Left hindlimb (tissue), 1 donor: Measurements from ENCODE around the gene TSPAN5.

Source experiments
- DNase-seq: peaks from one replicate; pipeline ENCODE4 v3.0.0-alpha.2; 2018

TSPAN5 gene

DNA sequence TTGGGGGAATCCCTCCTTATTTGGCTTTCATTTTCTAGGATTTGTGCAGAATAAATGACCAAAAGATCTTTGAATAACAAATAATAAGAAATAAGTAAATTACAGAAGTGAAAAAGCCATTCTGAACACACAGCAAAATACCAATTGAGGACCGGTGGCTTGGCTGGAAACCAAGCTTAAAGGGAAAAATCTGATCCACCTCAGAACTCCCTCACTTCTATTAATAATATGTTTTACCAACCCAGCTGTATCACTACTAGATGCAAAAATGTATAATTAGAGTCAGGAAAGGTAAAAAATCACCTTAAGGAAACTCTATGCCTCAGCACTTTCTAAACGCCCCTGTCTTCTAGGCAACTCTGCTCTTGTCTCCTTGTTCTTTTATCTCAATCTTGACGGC, 77.3 kb downstream of the TSPAN5 start:
- DNase-seq = no peak

DNA sequence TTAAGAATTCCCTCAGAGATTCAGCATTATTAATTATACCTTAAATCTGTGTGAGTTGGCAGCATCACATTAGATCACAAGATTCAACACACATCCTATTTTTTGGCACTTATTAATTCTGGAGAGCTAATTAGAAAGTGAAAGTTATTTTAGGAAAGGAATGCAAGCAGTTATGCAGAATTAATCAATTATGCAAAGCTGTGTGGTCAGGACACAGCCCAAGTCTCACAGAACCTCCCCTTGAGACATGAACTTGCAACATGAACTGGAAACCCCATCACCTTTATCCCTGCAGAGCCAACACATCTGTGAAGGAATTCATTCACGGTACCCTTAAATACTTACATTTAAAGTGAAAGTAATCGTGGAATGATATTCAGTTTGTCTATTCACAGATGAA, 80.5 kb downstream of the TSPAN5 start:
- DNase-seq = no peak

DNA sequence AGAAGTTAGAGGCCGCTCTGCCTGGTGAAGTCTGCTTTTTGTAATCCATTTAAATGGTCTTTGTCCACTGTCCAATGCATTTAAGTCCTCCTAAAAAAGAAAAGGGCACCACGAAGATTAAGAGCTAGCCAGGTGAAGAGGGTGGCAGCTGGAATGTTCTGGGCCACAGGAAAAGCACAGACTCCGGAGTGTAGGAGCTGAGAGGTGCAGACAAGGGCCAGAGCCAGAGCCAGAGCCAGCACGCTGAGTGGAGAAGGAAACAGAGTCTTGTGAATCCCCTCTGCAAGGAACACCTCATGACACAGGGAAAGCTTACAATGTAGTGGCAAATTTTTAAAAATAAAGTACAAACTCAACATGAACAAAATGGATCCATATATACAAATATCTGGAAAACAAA, 83.6 kb downstream of the TSPAN5 start:
- DNase-seq = no peak

DNA sequence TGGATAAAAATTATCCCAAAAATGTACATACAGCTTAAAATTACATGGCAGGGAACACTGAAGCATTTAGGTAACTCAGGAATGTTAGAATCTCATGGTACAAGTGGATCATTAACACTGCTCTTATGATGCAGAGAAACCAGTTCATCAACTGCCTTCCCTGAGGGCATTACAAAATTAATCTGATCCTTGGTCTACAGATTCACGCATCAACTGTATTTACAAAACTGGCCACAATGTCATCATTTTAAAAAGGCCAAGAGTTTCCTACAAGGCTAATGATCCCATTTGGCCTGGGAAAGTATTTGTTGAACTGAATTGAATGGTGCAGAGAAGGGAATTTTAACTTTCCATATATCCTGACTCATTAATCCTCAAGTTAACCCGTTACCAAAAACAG, 84.6 kb downstream of the TSPAN5 start:
- DNase-seq = no peak

DNA sequence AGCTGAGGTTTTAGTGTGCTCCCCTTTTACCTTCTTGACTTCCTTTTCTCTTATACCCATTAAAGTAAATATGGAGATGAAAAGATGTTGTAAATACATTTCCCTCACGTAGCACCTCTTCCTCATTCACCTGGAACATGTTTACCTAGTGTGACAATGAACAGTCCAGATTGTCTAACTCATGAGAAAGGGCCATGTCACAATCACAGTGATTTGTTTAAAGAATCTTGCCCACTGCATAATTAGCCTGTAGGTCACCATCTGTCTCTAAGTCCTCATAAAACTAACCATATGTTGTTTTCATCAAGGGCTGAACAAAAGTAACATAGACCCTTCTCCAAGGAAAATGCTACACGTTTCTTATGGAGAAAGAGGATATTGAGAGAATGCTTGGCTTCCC, 85.7 kb downstream of the TSPAN5 start:
- DNase-seq = no peak

DNA sequence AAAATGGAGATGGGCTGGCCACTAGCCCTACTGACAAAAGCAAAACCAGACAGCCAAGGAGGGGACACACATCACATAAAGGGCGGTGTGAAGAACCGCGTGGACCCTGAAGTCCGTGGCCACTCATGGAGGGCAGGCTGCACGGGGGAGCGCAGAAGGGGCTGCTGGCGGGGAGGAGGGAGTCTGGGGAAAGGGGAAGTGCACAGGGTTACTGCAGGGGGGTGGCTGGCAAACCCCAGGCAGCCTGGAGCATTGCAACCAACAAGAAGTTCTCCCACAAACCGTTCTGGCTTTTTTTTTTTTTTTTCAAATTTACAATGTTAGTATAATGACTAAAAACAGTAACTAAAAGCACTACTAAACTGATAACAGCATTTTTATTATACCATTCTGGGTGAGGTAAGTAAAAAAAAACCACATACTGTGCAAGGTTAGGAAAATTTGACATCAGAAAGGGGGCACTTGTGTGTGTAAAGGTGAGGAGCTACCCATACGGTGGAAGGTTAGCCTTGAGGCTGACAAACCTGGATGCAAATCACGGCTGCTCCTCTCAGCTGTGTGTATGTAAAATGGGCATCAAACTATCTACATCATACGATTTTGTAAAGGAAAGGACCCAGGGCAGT, 87.1 kb downstream of the TSPAN5 start:
- no peak for DNase-seq

DNA sequence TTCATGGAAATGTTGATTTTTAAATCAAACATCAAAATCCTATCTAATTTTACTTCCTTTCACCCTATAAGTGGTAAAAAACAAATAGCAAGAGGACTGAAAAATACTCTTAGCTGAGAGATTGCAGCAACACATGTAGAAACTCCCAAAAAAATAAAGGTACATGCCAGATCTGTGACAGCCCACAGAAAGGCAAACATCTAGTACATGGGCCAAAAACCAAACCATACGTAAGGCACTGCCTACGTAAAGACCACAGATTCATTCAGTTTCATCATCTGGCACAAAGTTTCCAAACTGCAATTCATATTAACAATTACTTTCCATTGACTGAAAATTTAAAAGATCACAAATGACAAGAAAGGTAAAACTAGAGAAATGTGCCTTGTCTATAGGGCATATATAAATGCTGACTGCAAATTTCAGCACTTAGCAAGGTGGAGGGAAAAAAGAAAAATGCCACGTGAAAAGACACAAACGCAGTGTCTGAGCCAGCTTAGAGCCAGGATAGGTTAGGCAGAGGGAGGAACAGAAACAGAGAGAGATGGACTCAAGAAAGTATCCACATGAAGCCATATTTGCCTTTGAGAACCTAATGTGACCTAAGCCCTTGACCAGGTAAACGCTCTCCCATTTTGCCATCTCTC, 88.1 kb downstream of the TSPAN5 start:
- DNase-seq = no peak

DNA sequence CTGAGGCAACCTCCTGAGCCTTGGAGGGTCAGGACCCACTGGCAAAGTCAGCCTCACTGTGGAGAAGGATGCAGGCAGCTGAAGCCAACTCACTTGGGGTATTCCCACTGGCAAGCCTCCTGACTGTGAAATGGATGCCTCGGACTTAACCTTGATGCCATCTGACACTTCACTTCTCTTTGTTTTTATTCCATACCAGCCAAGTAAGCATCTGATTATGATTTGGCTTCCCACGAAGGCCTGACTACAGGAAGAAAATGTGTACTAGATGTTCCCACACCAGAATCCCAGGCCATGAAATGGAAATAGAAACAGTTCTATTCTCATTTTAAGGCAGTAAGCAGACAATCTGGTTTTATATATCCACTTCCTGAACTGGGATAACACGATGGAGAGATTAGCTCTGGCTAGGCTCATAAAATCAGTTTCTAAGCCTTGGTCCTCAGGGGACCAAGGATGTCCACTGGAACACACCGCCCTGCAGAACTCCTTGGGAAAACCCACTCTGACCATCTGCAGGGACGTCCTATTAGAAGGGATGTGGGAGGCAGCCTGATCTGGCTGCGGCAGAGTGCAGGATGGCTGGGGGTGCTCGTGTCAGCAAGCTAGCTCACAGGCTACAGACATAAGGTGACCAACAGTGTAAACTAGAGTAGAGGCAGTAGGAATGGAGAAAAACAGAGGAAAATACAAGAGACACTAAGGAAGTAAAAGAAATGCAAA, 89.3 kb downstream of the TSPAN5 start:
- no peak for DNase-seq

DNA sequence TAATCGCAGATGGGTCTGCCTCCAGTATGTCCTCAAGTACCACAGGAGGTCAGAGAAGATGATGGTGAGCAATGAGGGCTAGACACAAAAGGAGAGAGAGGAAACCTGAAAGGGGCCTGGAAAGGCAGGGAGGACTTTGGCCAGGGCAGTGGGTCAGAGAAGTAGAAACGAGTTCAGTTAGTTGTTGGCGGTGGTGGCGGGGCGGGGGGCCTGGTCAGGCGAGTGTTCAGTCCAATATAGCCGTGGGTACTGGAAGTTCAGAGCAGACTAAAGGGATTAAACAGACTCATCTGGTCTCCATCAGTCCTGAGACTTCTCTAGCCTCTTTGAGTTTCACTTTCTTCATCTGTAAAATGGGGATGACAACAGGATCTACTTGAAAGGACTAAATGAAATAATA, 90.8 kb downstream of the TSPAN5 start:
- DNase-seq = no peak

DNA sequence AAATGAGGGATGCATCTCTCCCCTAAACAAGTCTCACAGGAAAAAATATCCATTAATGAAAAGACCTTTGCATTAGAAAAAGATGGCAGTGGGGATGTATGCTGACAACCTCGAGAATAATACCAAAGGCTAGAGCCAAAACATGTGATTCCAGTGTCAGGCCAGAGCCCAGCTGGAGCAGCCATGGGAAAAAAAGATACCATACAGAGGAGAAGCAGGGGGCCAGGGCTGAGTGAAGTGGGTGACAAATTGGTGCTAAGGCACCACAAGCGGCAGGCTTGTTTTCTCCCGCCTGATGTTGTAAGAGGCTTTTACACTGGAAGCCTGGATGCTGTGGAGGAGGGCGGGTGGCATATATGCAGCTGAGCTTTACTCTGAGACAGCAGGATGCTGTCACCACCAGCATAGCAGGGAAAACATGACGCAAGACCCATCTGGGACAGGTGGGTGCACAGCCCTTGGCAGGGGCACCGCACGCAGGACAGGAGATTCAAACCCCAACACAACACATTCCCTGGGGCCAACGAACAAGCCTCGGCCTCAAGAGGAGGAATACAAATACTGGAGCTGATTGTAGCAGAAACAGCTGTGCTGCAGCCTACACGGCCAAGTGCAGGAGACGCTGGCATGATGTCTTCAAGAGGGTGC, 91.9 kb downstream of the TSPAN5 start:
- no peak for DNase-seq

DNA sequence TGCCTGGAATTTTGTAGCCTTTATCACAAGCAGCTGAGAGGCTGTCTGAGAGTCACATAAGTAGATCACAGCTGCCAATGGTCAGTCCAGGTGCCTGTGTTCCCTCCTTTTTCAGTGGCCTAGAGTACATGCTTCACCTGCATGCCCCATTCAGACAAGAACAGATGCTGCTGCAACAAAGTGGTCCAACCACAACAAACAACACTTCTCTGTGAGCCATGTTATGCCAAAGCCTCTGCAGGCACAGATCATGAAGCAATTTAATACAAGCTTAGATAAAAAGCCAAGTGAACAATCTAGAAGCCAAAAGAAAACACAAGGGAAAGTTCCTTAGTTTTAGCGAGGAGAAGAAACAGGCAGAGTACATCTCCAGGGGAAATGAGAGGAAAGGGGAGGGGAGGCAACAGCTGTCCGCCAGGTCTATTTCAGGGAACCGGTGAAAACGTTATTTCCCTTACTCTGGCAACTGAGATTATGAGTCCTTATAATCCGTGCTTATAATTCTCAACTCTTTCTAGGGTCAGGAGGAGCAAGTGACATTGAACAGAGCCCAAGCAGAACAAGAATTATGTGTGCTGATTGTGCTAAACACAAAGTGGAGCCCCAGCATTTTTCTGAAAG, 92.6 kb downstream of the TSPAN5 start:
- no peak for DNase-seq

DNA sequence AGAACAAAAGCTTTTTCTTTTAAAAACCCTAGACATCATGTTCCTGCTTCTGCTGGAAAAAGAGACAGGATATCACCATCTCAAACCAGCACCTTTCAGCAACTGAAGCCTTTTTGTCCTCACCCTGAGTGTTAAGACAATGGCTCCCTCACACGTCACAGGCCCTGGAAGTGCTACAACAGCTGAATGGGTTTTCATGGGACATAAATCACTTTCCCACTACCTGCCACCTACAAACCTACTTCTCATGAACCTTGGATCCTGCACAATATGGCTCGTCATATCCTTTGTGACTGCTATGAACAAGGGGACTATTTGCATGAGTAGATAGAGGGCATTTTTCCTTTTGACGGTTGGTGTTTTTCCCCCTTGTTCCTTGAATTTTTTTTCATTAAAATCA, 93.6 kb downstream of the TSPAN5 start:
- DNase-seq = no peak

DNA sequence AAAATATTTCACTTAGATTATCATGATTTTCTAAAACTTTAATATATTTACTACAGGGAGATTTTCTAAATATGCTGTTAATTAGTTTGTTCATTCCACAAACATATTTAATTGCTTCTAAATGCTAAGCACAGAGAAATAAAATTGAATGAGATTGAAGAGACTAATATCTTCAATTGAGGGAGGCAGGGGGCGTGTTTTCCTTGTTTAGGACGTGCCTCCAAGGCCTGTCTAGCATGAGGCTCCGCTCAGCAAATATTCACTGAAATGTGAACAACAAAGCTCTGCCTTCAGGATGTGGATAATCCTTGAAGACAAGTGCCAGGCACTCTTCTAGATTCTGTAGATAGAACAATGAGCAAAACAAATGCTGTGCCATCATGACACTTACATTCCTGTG, 98.1 kb downstream of the TSPAN5 start:
- DNase-seq = no peak

DNA sequence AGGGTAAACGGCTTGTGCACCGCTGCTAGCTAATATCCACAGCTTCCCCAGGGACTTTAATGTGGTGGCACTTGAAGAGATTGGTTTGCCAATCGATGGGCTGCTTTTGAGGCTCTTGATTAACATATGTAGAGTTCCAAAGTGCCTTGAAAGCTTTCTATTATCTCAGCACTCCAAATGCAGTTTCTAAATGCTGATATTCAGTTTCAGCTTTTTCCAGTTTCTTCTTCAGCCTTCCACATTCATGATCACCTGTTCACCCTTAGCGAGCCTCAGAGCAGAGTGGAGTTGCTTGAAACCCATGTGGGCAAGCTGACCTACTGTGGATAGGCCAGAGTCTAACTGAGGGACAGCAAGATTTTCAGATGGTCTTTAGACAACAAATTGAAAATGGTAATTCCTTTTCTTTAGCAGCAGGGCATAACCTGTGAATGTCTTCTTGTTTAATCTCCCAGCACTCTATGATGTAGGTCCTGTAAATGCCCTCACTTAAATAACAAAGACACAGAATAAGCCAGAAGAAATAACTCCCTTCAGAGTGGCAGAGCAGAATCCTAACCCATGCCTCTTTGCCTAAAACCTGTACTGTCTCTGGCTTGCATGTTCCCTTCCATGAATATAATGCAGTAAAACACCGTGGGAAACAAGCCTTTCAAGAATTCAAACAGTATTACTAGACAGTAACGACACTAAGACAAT, 99.8 kb downstream of the TSPAN5 start:
- no peak for DNase-seq

DNA sequence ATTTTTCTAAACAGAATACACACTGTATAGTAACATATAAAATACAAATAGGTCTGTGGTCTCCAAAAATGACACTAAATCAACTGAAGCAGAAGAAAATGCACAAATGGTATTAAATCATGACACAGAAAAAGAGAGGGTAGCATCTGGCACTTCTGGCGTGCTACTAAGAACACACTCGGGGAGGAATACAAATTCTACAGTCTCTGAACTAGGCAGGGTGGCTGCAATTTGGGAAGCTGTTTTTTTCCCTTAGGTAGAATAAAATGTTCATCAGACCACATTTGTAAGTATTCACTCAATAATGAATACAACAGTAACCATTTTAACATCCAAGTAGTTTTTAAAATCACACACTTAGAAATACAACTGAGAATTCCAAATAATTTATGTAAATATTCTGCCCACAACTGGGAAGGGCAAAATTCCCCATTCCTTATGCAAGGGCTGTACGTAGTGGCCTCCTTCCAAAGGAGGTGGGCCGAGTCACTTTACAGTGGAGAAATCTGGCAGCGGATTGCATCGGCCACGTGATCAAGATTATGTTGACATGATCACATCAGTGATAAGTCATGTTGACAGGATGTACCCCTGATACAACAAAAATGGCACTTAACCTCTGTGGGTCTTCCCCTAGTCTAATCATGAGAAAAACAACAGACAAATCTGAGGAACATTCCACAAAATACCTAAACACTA, 101.1 kb downstream of the TSPAN5 start:
- no peak for DNase-seq

DNA sequence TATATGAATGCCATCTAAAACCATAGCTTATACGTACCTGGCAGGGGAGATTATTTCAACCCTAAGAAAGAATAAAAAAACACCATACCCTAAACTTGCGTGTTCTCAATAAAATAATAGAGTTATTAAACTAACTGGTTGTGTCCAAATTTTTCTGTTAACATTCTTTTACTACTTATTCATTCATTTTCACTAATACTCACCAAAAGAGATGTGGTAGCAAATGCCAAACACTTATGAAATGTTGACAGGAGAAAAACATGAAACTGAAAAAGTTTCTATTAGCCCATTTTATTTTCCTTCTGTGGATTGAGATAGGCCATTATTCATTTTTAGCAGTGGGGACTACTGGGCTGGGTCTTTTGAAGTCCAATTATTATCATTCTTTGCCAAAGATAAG, 102.0 kb downstream of the TSPAN5 start:
- DNase-seq = no peak

DNA sequence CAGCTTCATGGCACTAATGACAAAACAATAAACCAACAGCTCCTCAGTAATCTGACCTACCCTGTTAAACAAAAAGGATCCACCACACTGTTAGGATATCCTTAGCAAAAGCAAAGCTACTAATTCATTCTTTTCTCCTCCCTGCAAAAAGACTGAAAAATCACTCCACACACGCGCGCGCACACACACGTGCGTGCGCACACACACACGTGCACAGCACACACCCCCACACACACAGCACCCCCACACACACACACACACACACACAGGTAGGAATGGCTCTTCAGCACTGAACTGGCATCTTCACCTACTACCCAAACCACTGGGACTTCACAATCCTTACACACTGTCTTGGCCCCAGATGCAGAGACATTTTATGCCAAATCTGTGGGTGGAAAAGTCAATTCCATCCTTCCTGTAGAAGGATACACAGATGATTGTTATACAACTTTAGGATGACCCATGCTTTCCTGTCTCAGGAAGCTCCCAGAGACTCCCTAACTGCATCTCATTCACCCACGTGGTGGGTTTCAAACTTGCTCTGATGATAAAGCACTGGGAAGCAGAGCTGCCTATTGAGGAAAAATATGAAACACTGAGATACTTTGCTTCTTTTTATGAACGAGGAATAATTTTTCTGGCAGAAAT, 102.5 kb downstream of the TSPAN5 start:
- no peak for DNase-seq

DNA sequence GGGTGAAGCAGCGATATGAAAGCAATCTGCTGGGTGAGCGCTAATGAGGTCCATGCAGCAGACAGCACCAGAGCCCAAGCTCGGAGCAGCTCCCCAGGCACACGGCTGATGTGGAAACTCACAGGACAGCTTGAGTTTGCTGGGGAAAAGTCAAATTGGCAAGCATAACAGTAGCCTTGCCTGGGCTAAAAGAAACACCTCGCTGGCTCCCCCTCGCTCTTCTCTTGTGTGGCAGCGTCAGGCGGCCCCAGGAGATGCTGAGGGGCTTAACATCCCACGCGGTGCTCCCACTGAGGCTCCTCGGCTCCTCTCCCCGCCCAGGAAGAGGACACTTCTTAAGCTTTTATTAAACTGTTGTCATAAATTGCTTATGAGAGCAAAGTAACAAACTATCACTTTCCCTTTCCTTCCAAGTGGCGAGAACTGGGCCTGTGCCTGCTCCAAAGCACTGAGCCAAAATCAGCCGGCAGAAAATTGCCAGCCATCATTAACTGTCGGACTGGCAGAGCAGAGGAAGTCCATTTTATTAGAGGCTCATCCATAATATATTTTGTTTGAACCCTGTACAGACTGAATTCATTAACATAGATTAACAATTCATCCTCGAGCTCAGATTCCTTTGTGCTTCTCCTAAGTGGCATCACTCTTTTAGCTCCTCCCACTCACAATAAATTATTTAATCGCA, 111.4 kb downstream of the TSPAN5 start:
- peak; percentile 60 for DNase-seq

DNA sequence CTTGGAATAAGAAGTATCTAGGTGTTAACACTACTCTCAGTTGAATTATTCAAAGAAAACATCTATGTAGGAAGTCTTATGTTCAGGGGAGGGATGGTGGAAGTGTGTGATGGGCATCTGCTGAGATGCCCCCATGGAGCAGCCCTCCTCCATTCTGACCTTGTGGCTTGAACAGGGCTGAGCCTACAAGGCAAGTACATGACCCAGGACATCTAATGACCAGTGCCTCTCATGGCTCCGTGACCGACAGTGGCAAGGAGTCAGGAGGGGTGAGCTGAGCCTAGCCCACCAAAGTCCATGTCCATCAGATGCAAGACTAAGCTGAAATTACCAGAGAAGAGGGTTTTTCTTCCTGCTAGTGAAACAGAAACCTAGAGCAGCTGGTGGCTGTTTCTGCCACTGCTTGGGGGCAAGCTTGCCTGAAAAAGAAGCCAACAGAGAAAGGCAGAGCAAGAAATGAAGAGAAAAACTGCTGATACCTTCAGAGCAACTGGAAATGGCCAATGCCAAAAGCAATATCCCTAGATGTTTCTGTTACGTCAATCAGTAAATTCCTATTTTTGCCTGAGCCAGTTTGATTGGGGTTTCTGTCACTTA, 113.5 kb downstream of the TSPAN5 start:
- no peak for DNase-seq

DNA sequence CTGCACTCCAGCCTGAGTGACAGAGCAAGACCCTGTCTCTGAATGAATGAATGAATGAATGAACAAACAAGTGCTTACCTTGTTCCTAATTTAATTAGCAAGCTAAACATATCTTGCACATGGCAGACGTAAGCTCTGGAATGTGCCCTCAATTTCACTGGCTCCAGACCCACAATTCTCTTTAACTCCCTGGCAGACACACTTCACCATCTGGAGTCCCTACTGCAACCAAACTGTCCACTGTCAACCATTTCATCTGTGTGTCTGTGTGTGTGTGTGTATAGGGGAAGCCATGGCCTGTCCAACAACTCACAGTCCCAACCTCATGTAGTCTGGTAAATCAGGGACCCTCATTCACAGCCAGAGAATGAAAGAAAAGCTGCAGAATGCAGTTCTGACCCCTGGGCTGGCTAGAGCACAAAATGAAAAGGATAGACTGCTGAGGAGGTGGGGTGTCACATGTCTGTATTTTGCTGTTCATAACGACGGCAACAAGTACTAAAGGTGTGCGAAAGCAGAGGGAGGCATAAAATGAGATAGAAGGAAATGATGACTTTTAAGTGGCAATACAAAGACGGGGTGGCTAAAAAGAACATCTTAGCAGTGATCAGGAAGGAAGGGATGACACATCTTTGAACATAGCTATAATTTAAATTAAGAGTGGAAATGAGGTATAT, 114.1 kb downstream of the TSPAN5 start:
- DNase-seq = no peak
